GM23338 (cell line): ENCODE data around the gene DLEU7. TPM values are rescaled to one million over a fixed set of nuclear protein-coding genes. Genes with fewer than 3 reads are reported as not detected.

ENCODE experiments used
- ATAC-seq: fragments of 200-7000 bp; cut with Tn5 transposase; 3 replicates; pipeline ENCODE4 v1.9.1; 2020
- DNase-seq: peaks from one replicate; pipeline ENCODE4 v3.0.0-alpha.2; 2015; ENCODE audit warnings: low spot score
- H2AFZ ChIP-seq: fragments of 200-600 bp; sonication (generic); 2 replicates; pipeline ENCODE4 v1.8.0; 2016; ENCODE audit warnings: antibody characterized with exemption, mild to moderate bottlenecking, moderate library complexity
- H3F3A ChIP-seq: fragments of 200-600 bp; sonication (generic); replicated peaks from 2 replicates; pipeline ENCODE4 v1.8.0; 2017; ENCODE audit warnings: antibody characterized with exemption, mixed run types, low read depth
- H3K27ac ChIP-seq: fragments of 200-600 bp; sonication (generic); 2 replicates; pipeline ENCODE4 v1.6.1; 2016; ENCODE audit warnings: low read depth
- H3K27me3 ChIP-seq: fragments of 200-600 bp; sonication (generic); 2 replicates; pipeline ENCODE4 v1.8.0; 2016; ENCODE audit warnings: mild to moderate bottlenecking, mixed run types, moderate library complexity; ENCODE audit not compliant: insufficient read depth
- H3K36me3 ChIP-seq: fragments of 200-600 bp; sonication (generic); 2 replicates; pipeline ENCODE4 v1.8.0; 2016; ENCODE audit warnings: mild to moderate bottlenecking; ENCODE audit not compliant: insufficient read depth
- H3K4me1 ChIP-seq: fragments of 200-600 bp; sonication (generic); 2 replicates; pipeline ENCODE4 v1.8.0; 2016; ENCODE audit warnings: mild to moderate bottlenecking, moderate library complexity; ENCODE audit not compliant: insufficient read depth
- H3K4me2 ChIP-seq: fragments of 200-600 bp; sonication (generic); 2 replicates; pipeline ENCODE4 v1.7.1; 2017; ENCODE audit warnings: mixed run types
- H3K4me3 ChIP-seq: fragments of 200-600 bp; sonication (generic); 2 replicates; pipeline ENCODE4 v1.6.1; 2016; ENCODE audit warnings: mixed run types
- H3K79me2 ChIP-seq: fragments of 200-600 bp; sonication (generic); replicated peaks from 2 replicates; pipeline ENCODE4 v1.8.0; 2017; ENCODE audit warnings: mild to moderate bottlenecking; ENCODE audit not compliant: insufficient read depth
- H3K9me2 ChIP-seq: fragments of 200-600 bp; sonication (generic); 2 replicates; pipeline ENCODE4 v1.8.0; 2017; ENCODE audit not compliant: insufficient read depth
- H4K20me1 ChIP-seq: fragments of 200-600 bp; sonication (generic); replicated peaks from 2 replicates; pipeline ENCODE4 v1.8.0; 2017; ENCODE audit warnings: mild to moderate bottlenecking; ENCODE audit not compliant: insufficient read depth
- H3K27ac Mint-ChIP-seq: 2 replicates; pipeline ENCODE4 v1.8.0; 2020; ENCODE audit warnings: inconsistent platforms, mild to moderate bottlenecking, moderate library complexity, mixed read lengths
- H3K27me3 Mint-ChIP-seq: 3 replicates; pipeline ENCODE4 v1.8.0; 2022; ENCODE audit warnings: low read depth, mild to moderate bottlenecking, moderate library complexity, mixed read lengths, inconsistent platforms; ENCODE audit not compliant: insufficient read depth, poor library complexity
- H3K36me3 Mint-ChIP-seq: 3 replicates; pipeline ENCODE4 v1.8.0; 2021; ENCODE audit warnings: low read depth, mild to moderate bottlenecking, inconsistent platforms, moderate library complexity, mixed read lengths
- H3K4me1 Mint-ChIP-seq: 3 replicates; pipeline ENCODE4 v1.8.0; 2020; ENCODE audit warnings: mild to moderate bottlenecking, inconsistent platforms, mixed read lengths
- H3K4me3 Mint-ChIP-seq: 3 replicates; pipeline ENCODE4 v1.8.0; 2021; ENCODE audit warnings: moderate library complexity, mild to moderate bottlenecking, inconsistent platforms, mixed read lengths
- H3K9me3 Mint-ChIP-seq: 3 replicates; pipeline ENCODE4 v1.8.0; 2020; ENCODE audit warnings: moderate library complexity, mild to moderate bottlenecking, inconsistent platforms, mixed read lengths
- JUNB ChIP-seq: IDR thresholded peaks from one replicate; pipeline ENCODE4 v1.6.1; 2016; ENCODE audit warnings: antibody characterized with exemption; ENCODE audit not compliant: unreplicated experiment
- ZNF114 ChIP-seq: fragments of 250-450 bp; sonication (Bioruptor Pico); IDR thresholded peaks from 2 replicates; pipeline ENCODE4 v1.5.0; 2020; ENCODE audit warnings: mild to moderate bottlenecking, moderate library complexity
- polyA plus RNA-seq: library from polyadenylated mRNA; unstranded; fragments of >200 nt; fragmentation: Nextera tagmentation; extraction: Ambion mirVana; gene quantifications from 2 replicates; pipeline ENCODE4 v1.2.1, GENCODE V29; 2016
- total RNA-seq: library from RNA; depleted of rRNA; stranded (reverse); fragments of >200 nt; shearing (Covaris generic); gene quantifications from 2 replicates; pipeline ENCODE4 v1.2.3, GENCODE V29; 2014
- TF ChIP-seq, protein P1 (sequence below): fragments of 250-450 bp; sonication (Bioruptor Pico); IDR thresholded peaks from 2 replicates; pipeline ENCODE4 v1.5.0; 2020; ENCODE audit warnings: mild to moderate bottlenecking, moderate library complexity
- TF ChIP-seq, protein P2 (sequence below): IDR thresholded peaks from 2 replicates; pipeline ENCODE4 v1.6.1; 2016; ENCODE audit warnings: antibody characterized with exemption

Gene DLEU7
- total and polyA plus RNA-seq, 2 experiments from 2014 or later, result 8.7 to 11.6 TPM

DNA sequence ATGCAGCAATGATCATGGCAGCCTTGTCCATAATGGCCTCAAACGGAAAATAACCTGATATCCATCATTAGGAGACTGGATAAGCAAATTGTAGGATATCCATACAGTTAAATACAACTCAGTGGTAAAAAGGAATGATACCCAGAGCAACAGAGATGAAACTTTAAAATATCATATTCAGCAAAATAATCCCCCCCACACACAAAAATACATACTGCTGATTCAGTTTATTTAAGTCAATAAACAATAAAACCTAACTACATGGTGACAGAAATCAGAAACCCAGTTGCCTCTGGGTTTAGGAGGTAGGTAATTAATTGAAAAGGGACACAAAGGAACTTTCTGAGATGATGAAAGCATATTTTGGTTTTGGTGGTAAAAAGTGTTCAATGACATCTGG lies 27.9 kb upstream of the DLEU7 start (continued):
- TF ChIP-seq, protein P1, sequence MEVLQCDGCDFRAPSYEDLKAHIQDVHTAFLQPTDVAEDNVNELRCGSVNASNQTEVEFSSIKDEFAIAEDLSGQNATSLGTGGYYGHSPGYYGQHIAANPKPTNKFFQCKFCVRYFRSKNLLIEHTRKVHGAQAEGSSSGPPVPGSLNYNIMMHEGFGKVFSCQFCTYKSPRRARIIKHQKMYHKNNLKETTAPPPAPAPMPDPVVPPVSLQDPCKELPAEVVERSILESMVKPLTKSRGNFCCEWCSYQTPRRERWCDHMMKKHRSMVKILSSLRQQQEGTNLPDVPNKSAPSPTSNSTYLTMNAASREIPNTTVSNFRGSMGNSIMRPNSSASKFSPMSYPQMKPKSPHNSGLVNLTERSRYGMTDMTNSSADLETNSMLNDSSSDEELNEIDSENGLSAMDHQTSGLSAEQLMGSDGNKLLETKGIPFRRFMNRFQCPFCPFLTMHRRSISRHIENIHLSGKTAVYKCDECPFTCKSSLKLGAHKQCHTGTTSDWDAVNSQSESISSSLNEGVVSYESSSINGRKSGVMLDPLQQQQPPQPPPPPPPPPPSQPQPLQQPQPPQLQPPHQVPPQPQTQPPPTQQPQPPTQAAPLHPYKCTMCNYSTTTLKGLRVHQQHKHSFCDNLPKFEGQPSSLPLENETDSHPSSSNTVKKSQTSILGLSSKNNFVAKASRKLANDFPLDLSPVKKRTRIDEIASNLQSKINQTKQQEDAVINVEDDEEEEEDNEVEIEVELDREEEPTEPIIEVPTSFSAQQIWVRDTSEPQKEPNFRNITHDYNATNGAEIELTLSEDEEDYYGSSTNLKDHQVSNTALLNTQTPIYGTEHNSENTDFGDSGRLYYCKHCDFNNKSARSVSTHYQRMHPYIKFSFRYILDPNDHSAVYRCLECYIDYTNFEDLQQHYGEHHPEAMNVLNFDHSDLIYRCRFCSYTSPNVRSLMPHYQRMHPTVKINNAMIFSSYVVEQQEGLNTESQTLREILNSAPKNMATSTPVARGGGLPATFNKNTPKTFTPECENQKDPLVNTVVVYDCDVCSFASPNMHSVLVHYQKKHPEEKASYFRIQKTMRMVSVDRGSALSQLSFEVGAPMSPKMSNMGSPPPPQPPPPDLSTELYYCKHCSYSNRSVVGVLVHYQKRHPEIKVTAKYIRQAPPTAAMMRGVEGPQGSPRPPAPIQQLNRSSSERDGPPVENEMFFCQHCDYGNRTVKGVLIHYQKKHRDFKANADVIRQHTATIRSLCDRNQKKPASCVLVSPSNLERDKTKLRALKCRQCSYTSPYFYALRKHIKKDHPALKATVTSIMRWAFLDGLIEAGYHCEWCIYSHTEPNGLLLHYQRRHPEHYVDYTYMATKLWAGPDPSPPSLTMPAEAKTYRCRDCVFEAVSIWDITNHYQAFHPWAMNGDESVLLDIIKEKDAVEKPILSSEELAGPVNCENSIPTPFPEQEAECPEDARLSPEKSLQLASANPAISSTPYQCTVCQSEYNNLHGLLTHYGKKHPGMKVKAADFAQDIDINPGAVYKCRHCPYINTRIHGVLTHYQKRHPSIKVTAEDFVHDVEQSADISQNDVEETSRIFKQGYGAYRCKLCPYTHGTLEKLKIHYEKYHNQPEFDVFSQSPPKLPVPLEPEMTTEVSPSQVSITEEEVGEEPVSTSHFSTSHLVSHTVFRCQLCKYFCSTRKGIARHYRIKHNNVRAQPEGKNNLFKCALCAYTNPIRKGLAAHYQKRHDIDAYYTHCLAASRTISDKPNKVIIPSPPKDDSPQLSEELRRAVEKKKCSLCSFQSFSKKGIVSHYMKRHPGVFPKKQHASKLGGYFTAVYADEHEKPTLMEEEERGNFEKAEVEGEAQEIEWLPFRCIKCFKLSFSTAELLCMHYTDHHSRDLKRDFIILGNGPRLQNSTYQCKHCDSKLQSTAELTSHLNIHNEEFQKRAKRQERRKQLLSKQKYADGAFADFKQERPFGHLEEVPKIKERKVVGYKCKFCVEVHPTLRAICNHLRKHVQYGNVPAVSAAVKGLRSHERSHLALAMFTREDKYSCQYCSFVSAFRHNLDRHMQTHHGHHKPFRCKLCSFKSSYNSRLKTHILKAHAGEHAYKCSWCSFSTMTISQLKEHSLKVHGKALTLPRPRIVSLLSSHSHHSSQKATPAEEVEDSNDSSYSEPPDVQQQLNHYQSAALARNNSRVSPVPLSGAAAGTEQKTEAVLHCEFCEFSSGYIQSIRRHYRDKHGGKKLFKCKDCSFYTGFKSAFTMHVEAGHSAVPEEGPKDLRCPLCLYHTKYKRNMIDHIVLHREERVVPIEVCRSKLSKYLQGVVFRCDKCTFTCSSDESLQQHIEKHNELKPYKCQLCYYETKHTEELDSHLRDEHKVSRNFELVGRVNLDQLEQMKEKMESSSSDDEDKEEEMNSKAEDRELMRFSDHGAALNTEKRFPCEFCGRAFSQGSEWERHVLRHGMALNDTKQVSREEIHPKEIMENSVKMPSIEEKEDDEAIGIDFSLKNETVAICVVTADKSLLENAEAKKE, result no peak
- TF ChIP-seq, protein P2, sequence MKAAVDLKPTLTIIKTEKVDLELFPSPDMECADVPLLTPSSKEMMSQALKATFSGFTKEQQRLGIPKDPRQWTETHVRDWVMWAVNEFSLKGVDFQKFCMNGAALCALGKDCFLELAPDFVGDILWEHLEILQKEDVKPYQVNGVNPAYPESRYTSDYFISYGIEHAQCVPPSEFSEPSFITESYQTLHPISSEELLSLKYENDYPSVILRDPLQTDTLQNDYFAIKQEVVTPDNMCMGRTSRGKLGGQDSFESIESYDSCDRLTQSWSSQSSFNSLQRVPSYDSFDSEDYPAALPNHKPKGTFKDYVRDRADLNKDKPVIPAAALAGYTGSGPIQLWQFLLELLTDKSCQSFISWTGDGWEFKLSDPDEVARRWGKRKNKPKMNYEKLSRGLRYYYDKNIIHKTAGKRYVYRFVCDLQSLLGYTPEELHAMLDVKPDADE, result no peak
- TF ChIP-seq ZNF114 (CRISPR knock-in tag) (no peak), JUNB (no peak)

DNA sequence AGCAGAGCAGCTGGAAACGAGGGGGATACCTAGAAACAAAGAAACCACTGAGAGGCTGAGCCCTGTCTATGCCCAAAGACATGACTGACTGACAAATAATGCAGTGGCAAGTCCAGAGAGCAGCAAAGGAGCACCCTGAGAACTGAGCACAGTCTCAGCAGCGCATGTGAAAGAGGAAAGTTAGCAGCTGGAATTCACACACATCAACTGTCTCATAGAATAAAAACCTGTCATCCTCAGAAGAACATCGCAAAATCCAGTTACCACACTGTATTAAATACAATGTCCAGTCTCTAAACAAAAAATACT lies 24.1 kb upstream of the DLEU7 start:
- Histone ChIP-seq H3K4me1 (peaks cover 7% of the 10 kb centered on the region), H3K4me3 (no peak overlapping the region), H3K36me3 (no peaks in the 10 kb centered on the region), H3K27ac (no peak overlapping the region), H3K4me2 (no peak overlapping the region), H3F3A (no peaks in the 10 kb centered on the region), H4K20me1 (no peaks in the 10 kb centered on the region), H3K9me2 (no peaks in the 10 kb centered on the region), H2AFZ (peak overlapping the region; percentile 89; the same call in 1 of the 2 replicates), H3K79me2 (no peaks in the 10 kb centered on the region), H3K27me3 (no peaks in the 10 kb centered on the region)
- Mint-ChIP-seq H3K4me3 (no peak overlapping the region), H3K27me3 (no peaks in the 10 kb centered on the region), H3K36me3 (no peaks in the 10 kb centered on the region; the same call in 2 of the 3 replicates), H3K4me1 (peaks cover 6% of the 10 kb centered on the region; the same call in 2 of the 3 replicates), H3K27ac (no peak overlapping the region), H3K9me3 (no peaks in the 10 kb centered on the region)
- DNase-seq (no peak), ATAC-seq (peak; percentile 52)
- TF ChIP-seq, protein P2, result no peak
- TF ChIP-seq, protein P1, result no peak
- no peak for TF ChIP-seq JUNB
